T-helper 17 cell (primary cell): ENCODE data around the gene KIAA1958. TPM values are rescaled to one million over a fixed set of nuclear protein-coding genes. Genes with fewer than 3 reads are reported as not detected.
A peak's percentile ranks its signal among the peaks of the same experiment; 100 is the strongest.

Source experiments
- ATAC-seq: fragments of 150-1000 bp; cut with Tn5 transposase; 2 replicates; pipeline ENCODE4 v1.10.0; 2021; ENCODE audit warnings: mild to moderate bottlenecking, moderate library complexity
- DNase-seq, 3 donors: peaks; one replicate each; pipeline versions ENCODE4 v3.0.0 to v3.0.0-alpha.2; 2020 to 2021
- H3K9me3 ChIP-seq: one replicate; pipeline ENCODE4 v1.7.0; 2013; ENCODE audit warnings: low read length, mild to moderate bottlenecking; ENCODE audit not compliant: control insufficient read depth, poor library complexity, severe bottlenecking
- H3K27ac Mint-ChIP-seq: one replicate; pipeline ENCODE4 v1.8.0; 2022; ENCODE audit warnings: mild to moderate bottlenecking, moderate library complexity, mixed read lengths
- H3K27me3 Mint-ChIP-seq: one replicate; pipeline ENCODE4 v1.8.0; 2022; ENCODE audit warnings: mixed read lengths
- H3K36me3 Mint-ChIP-seq: one replicate; pipeline ENCODE4 v1.8.0; 2022; ENCODE audit warnings: low read depth, mixed read lengths
- H3K4me1 Mint-ChIP-seq: one replicate; pipeline ENCODE4 v1.8.0; 2022; ENCODE audit warnings: mild to moderate bottlenecking, mixed read lengths
- H3K4me3 Mint-ChIP-seq: one replicate; pipeline ENCODE4 v1.8.0; 2022; ENCODE audit warnings: mild to moderate bottlenecking, moderate library complexity, mixed read lengths
- total RNA-seq, 4 donors: library from RNA in 2 of 4; stranded (reverse) in 2 of 4; gene quantifications; one replicate each; pipeline ENCODE4 v1.2.3 and lab custom pipeline; 2022 to 2026

The KIAA1958 gene
- total RNA-seq, 2 donors from 2014 or later: 2.1 to 2.8 TPM

GRCh38 chr9:112620388-112620787 lies 133.8 kb downstream of the KIAA1958 start:
- Mint-ChIP-seq H3K4me1 (no peaks in the 10 kb centered on the region), H3K27me3 (no peaks in the 10 kb centered on the region), H3K4me3 (no peak overlapping the region), H3K27ac (no peak overlapping the region), H3K36me3 (no peaks in the 10 kb centered on the region)
- H3K9me3 ChIP-seq: no peaks in the 10 kb centered on the region
- ATAC-seq (no peak), DNase-seq (no peak)

- no peak for ATAC-seq
- H3K4me1 Mint-ChIP-seq: no peaks in the 10 kb centered on the region
These were observed 134.5 kb downstream of the KIAA1958 start for GRCh38 chr9:112621018-112621655.

GRCh38 chr9:112623198-112623597 lies 136.6 kb downstream of the KIAA1958 start:
- Mint-ChIP-seq H3K4me1 (no peaks in the 10 kb centered on the region), H3K4me3 (no peak overlapping the region), H3K36me3 (no peaks in the 10 kb centered on the region), H3K27me3 (no peaks in the 10 kb centered on the region), H3K27ac (no peak overlapping the region)
- H3K9me3 ChIP-seq: no peaks in the 10 kb centered on the region
- DNase-seq: no peak
- no peak for ATAC-seq

More at GRCh38 chr9:112621018-112621655, 134.5 kb downstream of the KIAA1958 start:
- H3K9me3 ChIP-seq: no peaks in the 10 kb centered on the region
- Mint-ChIP-seq H3K27me3 (no peaks in the 10 kb centered on the region), H3K4me3 (no peak overlapping the region), H3K27ac (no peak overlapping the region), H3K36me3 (no peaks in the 10 kb centered on the region)
- DNase-seq: no peak

GRCh38 chr9:112624711-112625707 lies 138.4 kb downstream of the KIAA1958 start:
- DNase-seq: no peak
- no peaks in the 10 kb centered on the region for H3K36me3 Mint-ChIP-seq
- H3K9me3 ChIP-seq: no peaks in the 10 kb centered on the region
- no peak for ATAC-seq
- H3K27me3 Mint-ChIP-seq: no peaks in the 10 kb centered on the region
- H3K4me1 Mint-ChIP-seq: no peaks in the 10 kb centered on the region
- no peak overlapping the region for H3K4me3 Mint-ChIP-seq
- no peak overlapping the region for H3K27ac Mint-ChIP-seq

- Mint-ChIP-seq H3K36me3 (no peaks in the 10 kb centered on the region), H3K27ac (no peak overlapping the region), H3K4me3 (no peak overlapping the region), H3K4me1 (no peaks in the 10 kb centered on the region), H3K27me3 (no peaks in the 10 kb centered on the region)
- H3K9me3 ChIP-seq: no peaks in the 10 kb centered on the region
- no peak for ATAC-seq
- DNase-seq: no peak
These were observed 143.3 kb downstream of the KIAA1958 start for GRCh38 chr9:112629671-112630485.

GRCh38 chr9:112631313-112632070 lies 144.9 kb downstream of the KIAA1958 start:
- no peaks in the 10 kb centered on the region for H3K4me1 Mint-ChIP-seq
- peak overlapping the region; percentile 29 for H3K27ac Mint-ChIP-seq
- no peaks in the 10 kb centered on the region for H3K27me3 Mint-ChIP-seq
- H3K9me3 ChIP-seq: no peaks in the 10 kb centered on the region
- no peak overlapping the region for H3K4me3 Mint-ChIP-seq
- no peaks in the 10 kb centered on the region for H3K36me3 Mint-ChIP-seq
- ATAC-seq (no peak), DNase-seq (no peak)

GRCh38 chr9:112640311-112640710 lies 153.7 kb downstream of the KIAA1958 start:
- Mint-ChIP-seq H3K4me1 (peaks cover 2% of the 10 kb centered on the region), H3K27ac (no peak overlapping the region), H3K4me3 (no peak overlapping the region), H3K36me3 (peaks cover 16% of the 10 kb centered on the region), H3K27me3 (no peaks in the 10 kb centered on the region)
- H3K9me3 ChIP-seq: no peaks in the 10 kb centered on the region
- ATAC-seq (no peak), DNase-seq (no peak)

- no peak for DNase-seq
- Mint-ChIP-seq H3K27ac (no peak overlapping the region), H3K4me3 (no peak overlapping the region), H3K4me1 (peaks cover 2% of the 10 kb centered on the region), H3K36me3 (peaks cover 16% of the 10 kb centered on the region), H3K27me3 (no peaks in the 10 kb centered on the region)
- ATAC-seq: no peak
- no peaks in the 10 kb centered on the region for H3K9me3 ChIP-seq
These were observed 155.5 kb downstream of the KIAA1958 start for GRCh38 chr9:112642126-112642525.

GRCh38 chr9:112647596-112647995 lies 161.0 kb downstream of the KIAA1958 start:
- Mint-ChIP-seq H3K4me3 (no peak overlapping the region), H3K27me3 (no peaks in the 10 kb centered on the region), H3K27ac (no peak overlapping the region), H3K36me3 (peaks cover 2% of the 10 kb centered on the region), H3K4me1 (peaks cover 2% of the 10 kb centered on the region)
- ATAC-seq (no peak), DNase-seq (no peak)
- no peaks in the 10 kb centered on the region for H3K9me3 ChIP-seq

- no peaks in the 10 kb centered on the region for H3K9me3 ChIP-seq
- no peaks in the 10 kb centered on the region for H3K27me3 Mint-ChIP-seq
- H3K4me1 Mint-ChIP-seq: no peaks in the 10 kb centered on the region
- ATAC-seq (no peak), DNase-seq (no peak)
- H3K4me3 Mint-ChIP-seq: no peak overlapping the region
- no peaks in the 10 kb centered on the region for H3K36me3 Mint-ChIP-seq
- H3K27ac Mint-ChIP-seq: no peak overlapping the region
These were observed 162.0 kb downstream of the KIAA1958 start for GRCh38 chr9:112648624-112649023.

GRCh38 chr9:112654282-112654681 lies 167.7 kb downstream of the KIAA1958 start:
- H3K4me3 Mint-ChIP-seq: no peak overlapping the region
- ATAC-seq: no peak

GRCh38 chr9:112655668-112656067 lies 169.0 kb downstream of the KIAA1958 start:
- H3K36me3 Mint-ChIP-seq: no peaks in the 10 kb centered on the region
- H3K9me3 ChIP-seq: no peaks in the 10 kb centered on the region
- no peaks in the 10 kb centered on the region for H3K4me1 Mint-ChIP-seq
- DNase-seq (no peak), ATAC-seq (no peak)
- no peak overlapping the region for H3K4me3 Mint-ChIP-seq
- H3K27ac Mint-ChIP-seq: no peak overlapping the region
- no peaks in the 10 kb centered on the region for H3K27me3 Mint-ChIP-seq

More at GRCh38 chr9:112654282-112654681, 167.7 kb downstream of the KIAA1958 start:
- no peaks in the 10 kb centered on the region for H3K9me3 ChIP-seq
- Mint-ChIP-seq H3K4me1 (no peaks in the 10 kb centered on the region), H3K27me3 (no peaks in the 10 kb centered on the region), H3K27ac (no peak overlapping the region), H3K36me3 (no peaks in the 10 kb centered on the region)
- no peak for DNase-seq
